Peyer's patch (tissue), 4 donors: ENCODE measurements around the gene CASR.

ENCODE experiments used
- POLR2A ChIP-seq, 2 donors: fragments of 450-650 bp; IDR thresholded peaks; one replicate each; pipeline ENCODE4 v1.5.1; 2017; ENCODE audit warnings: antibody characterized with exemption in 2 of 2, mild to moderate bottlenecking in 2 of 2, moderate library complexity in 2 of 2
- TF ChIP-seq, protein P1 (sequence below), 6 experiments: fragments of 450-650 bp in 4 of 6; fragments of 200-600 bp in 2 of 6; sonication (generic) in 1 of 6; IDR thresholded peaks; one replicate each; pipeline ENCODE4 v1.5.1; 2017 to 2019; ENCODE audit warnings: antibody characterized with exemption in 6 of 6, mild to moderate bottlenecking in 3 of 6, moderate library complexity in 1 of 6

DNA sequence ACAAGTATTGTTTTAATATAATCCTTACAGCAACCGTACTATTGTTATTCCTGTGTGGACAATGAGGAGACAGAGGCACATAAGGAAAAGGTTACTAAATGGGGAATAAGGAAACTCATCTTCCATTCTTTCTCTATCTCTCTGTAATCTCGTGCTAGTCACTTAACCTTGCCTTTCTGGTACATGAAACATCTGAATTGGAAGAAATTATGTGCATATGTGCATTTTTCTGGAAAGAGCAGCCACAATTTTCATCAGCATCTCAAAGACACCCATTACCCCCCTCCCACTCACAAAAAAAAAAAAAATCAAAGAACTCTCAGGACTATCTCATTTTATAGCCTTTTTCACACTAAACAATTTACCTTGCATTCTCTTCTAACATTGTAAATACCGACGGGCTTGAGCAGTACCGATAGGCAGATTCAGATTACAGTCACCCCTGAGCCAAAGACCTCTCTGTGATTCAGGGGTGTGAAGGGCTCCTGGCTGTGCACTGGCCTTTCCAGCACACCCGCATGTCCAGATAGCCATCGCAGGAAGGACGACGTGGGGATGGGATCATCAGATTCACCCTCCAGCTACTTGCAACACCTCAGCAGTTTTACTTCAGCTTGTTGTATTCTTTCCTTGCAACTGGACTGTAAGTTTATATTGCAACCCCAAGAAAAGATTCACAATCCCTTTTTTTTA lies 48.1 kb downstream of the CASR start:
- TF ChIP-seq, protein P1, sequence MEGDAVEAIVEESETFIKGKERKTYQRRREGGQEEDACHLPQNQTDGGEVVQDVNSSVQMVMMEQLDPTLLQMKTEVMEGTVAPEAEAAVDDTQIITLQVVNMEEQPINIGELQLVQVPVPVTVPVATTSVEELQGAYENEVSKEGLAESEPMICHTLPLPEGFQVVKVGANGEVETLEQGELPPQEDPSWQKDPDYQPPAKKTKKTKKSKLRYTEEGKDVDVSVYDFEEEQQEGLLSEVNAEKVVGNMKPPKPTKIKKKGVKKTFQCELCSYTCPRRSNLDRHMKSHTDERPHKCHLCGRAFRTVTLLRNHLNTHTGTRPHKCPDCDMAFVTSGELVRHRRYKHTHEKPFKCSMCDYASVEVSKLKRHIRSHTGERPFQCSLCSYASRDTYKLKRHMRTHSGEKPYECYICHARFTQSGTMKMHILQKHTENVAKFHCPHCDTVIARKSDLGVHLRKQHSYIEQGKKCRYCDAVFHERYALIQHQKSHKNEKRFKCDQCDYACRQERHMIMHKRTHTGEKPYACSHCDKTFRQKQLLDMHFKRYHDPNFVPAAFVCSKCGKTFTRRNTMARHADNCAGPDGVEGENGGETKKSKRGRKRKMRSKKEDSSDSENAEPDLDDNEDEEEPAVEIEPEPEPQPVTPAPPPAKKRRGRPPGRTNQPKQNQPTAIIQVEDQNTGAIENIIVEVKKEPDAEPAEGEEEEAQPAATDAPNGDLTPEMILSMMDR (IDR thresholded peaks at IDR 0.05): no peak
- no peak for TF ChIP-seq POLR2A (IDR thresholded peaks at IDR 0.05)
